Glutamatergic neuron (in vitro differentiated cells): ENCODE data around the gene USP13. TPM values are rescaled to one million over a fixed set of nuclear protein-coding genes. Genes with fewer than 3 reads are reported as not detected.

Experiments
- DNase-seq: peaks from one replicate; pipeline ENCODE4 v3.0.0; 2022
- H3K27ac Mint-ChIP-seq: one replicate; pipeline ENCODE4 v1.8.0; 2020; ENCODE audit warnings: mild to moderate bottlenecking, mixed read lengths, inconsistent platforms; ENCODE audit not compliant: unreplicated experiment
- H3K27me3 Mint-ChIP-seq: one replicate; pipeline ENCODE4 v1.8.0; 2020; ENCODE audit warnings: mild to moderate bottlenecking, moderate library complexity, mixed read lengths, inconsistent platforms; ENCODE audit not compliant: unreplicated experiment
- H3K36me3 Mint-ChIP-seq: one replicate; pipeline ENCODE4 v1.8.0; 2020; ENCODE audit warnings: mild to moderate bottlenecking, mixed read lengths, inconsistent platforms; ENCODE audit not compliant: unreplicated experiment
- H3K4me1 Mint-ChIP-seq: one replicate; pipeline ENCODE4 v1.8.0; 2020; ENCODE audit warnings: mild to moderate bottlenecking, low read depth, mixed read lengths, inconsistent platforms; ENCODE audit not compliant: unreplicated experiment
- H3K4me3 Mint-ChIP-seq: one replicate; pipeline ENCODE4 v1.8.0; 2020; ENCODE audit warnings: mild to moderate bottlenecking, mixed read lengths, inconsistent platforms; ENCODE audit not compliant: unreplicated experiment
- H3K9me3 Mint-ChIP-seq: one replicate; pipeline ENCODE4 v1.8.0; 2020; ENCODE audit warnings: mild to moderate bottlenecking, moderate library complexity, mixed read lengths, inconsistent platforms; ENCODE audit not compliant: unreplicated experiment
- CTCF ChIP-seq: fragments of 200-600 bp; sonication (generic); IDR thresholded peaks from one replicate; pipeline ENCODE4 v1.5.0; 2021; ENCODE audit not compliant: partially characterized antibody, unreplicated experiment
- total RNA-seq: library from RNA; stranded (reverse); fragmentation: NEBNext Ultra II Directional; extraction: Animal tissue kit (Norgen Biotek cat#: 25700); gene quantifications from one replicate; pipeline ENCODE4 v1.2.1, GENCODE V29; 2021; ENCODE audit not compliant: unreplicated experiment

Gene USP13
- total RNA-seq, 1 donor from 2014 or later: 28.5 TPM

GRCh38 chr3:179745079-179745478, 92.2 kb downstream of the USP13 start:
- H3K36me3 Mint-ChIP-seq: peaks cover 11% of the 10 kb centered on the region
- H3K27ac Mint-ChIP-seq: no peak overlapping the region
- H3K4me1 Mint-ChIP-seq: peaks cover 1% of the 10 kb centered on the region
- no peak overlapping the region for H3K4me3 Mint-ChIP-seq
- H3K9me3 Mint-ChIP-seq: no peaks in the 10 kb centered on the region
- no peak for DNase-seq
- TF ChIP-seq CTCF: no peak
- no peaks in the 10 kb centered on the region for H3K27me3 Mint-ChIP-seq

GRCh38 chr3:179745716-179746115, 92.9 kb downstream of the USP13 start:
- DNase-seq: no peak
- H3K36me3 Mint-ChIP-seq: peaks cover 11% of the 10 kb centered on the region
- no peaks in the 10 kb centered on the region for H3K9me3 Mint-ChIP-seq
- peaks cover 1% of the 10 kb centered on the region for H3K4me1 Mint-ChIP-seq
- TF ChIP-seq CTCF: no peak
- no peak overlapping the region for H3K4me3 Mint-ChIP-seq
- H3K27me3 Mint-ChIP-seq: no peaks in the 10 kb centered on the region
- no peak overlapping the region for H3K27ac Mint-ChIP-seq

GRCh38 chr3:179750720-179751328, 98.0 kb downstream of the USP13 start:
- DNase-seq: peak; percentile 40
- Mint-ChIP-seq H3K4me1 (no peaks in the 10 kb centered on the region), H3K36me3 (no peaks in the 10 kb centered on the region), H3K4me3 (no peak overlapping the region), H3K27ac (no peak overlapping the region), H3K9me3 (no peaks in the 10 kb centered on the region), H3K27me3 (no peaks in the 10 kb centered on the region)
- TF ChIP-seq CTCF: peak; percentile 61

- no peak overlapping the region for H3K4me3 Mint-ChIP-seq
- no peaks in the 10 kb centered on the region for H3K9me3 Mint-ChIP-seq
- no peak for TF ChIP-seq CTCF
- no peak overlapping the region for H3K27ac Mint-ChIP-seq
- H3K27me3 Mint-ChIP-seq: no peaks in the 10 kb centered on the region
- H3K4me1 Mint-ChIP-seq: no peaks in the 10 kb centered on the region
- no peak for DNase-seq
- H3K36me3 Mint-ChIP-seq: no peaks in the 10 kb centered on the region
Observed at GRCh38 chr3:179760944-179761343, 108.1 kb downstream of the USP13 start.

- no peak overlapping the region for H3K4me3 Mint-ChIP-seq
- H3K27ac Mint-ChIP-seq: peak overlapping the region; percentile 60
- no peak for DNase-seq
- peaks cover 2% of the 10 kb centered on the region for H3K27me3 Mint-ChIP-seq
- H3K4me1 Mint-ChIP-seq: peaks cover 10% of the 10 kb centered on the region
- H3K9me3 Mint-ChIP-seq: no peaks in the 10 kb centered on the region
- TF ChIP-seq CTCF: no peak
- H3K36me3 Mint-ChIP-seq: no peaks in the 10 kb centered on the region
Observed at GRCh38 chr3:179765396-179765795, 112.6 kb downstream of the USP13 start.
